Activated CD8-positive, alpha-beta T cell treated with anti-CD3 and anti-CD28 coated beads for 36 hours (primary cell): ENCODE results near the gene CDH13. TPM values are rescaled to one million over a fixed set of nuclear protein-coding genes. Genes with fewer than 3 reads are reported as not detected.

Experiments
- ATAC-seq: fragments of 200-7000 bp; cut with Tn5 transposase; one replicate; pipeline ENCODE4 v1.10.0; 2021; ENCODE audit warnings: mild to moderate bottlenecking, moderate library complexity
- CTCF ChIA-PET: fragments of 350-600 bp; sonication (Branson Sonifier 250); formaldehyde crosslinking; loops from one replicate; lab custom pipeline; 2021; ENCODE audit warnings: antibody characterized with exemption; lab: Charles Lee
- POLR2A ChIA-PET: fragments of 350-600 bp; sonication (Branson Sonifier 250); formaldehyde crosslinking; loops from one replicate; lab custom pipeline; 2021; ENCODE audit warnings: antibody characterized with exemption; lab: Charles Lee
- DNase-seq: peaks from one replicate; pipeline ENCODE4 v3.0.0-alpha.2; 2020
- H3K27ac Mint-ChIP-seq: one replicate; pipeline ENCODE4 v1.8.0; 2021; ENCODE audit warnings: mild to moderate bottlenecking, mixed read lengths
- H3K27me3 Mint-ChIP-seq: one replicate; pipeline ENCODE4 v1.8.0; 2021; ENCODE audit warnings: mixed read lengths
- H3K36me3 Mint-ChIP-seq: one replicate; pipeline ENCODE4 v1.8.0; 2021; ENCODE audit warnings: low read depth, mixed read lengths
- H3K4me1 Mint-ChIP-seq: one replicate; pipeline ENCODE4 v1.8.0; 2021; ENCODE audit warnings: low read depth, mixed read lengths
- H3K4me3 Mint-ChIP-seq: one replicate; pipeline ENCODE4 v1.8.0; 2021; ENCODE audit warnings: mild to moderate bottlenecking, moderate library complexity, mixed read lengths
- H3K9me3 Mint-ChIP-seq: one replicate; pipeline ENCODE4 v1.8.0; 2021; ENCODE audit warnings: mixed read lengths
- CTCF ChIP-seq: fragments of 200-600 bp; IDR thresholded peaks from one replicate; pipeline ENCODE4 v1.8.0; 2022; ENCODE audit warnings: antibody characterized with exemption, mild to moderate bottlenecking
- intact Hi-C: fragments of 100-400 bp; cut with micrococcal nuclease; formaldehyde crosslinking; loops from one replicate; pipeline ENCODE4 v1.10.0; 2022
- total RNA-seq, 2 experiments: library from RNA; stranded (reverse); gene quantifications; one replicate each; pipeline ENCODE4 v1.2.3, GENCODE V29; 2021

Gene CDH13
- total RNA-seq, 2 experiments from 2014 or later, result not detected

DNA sequence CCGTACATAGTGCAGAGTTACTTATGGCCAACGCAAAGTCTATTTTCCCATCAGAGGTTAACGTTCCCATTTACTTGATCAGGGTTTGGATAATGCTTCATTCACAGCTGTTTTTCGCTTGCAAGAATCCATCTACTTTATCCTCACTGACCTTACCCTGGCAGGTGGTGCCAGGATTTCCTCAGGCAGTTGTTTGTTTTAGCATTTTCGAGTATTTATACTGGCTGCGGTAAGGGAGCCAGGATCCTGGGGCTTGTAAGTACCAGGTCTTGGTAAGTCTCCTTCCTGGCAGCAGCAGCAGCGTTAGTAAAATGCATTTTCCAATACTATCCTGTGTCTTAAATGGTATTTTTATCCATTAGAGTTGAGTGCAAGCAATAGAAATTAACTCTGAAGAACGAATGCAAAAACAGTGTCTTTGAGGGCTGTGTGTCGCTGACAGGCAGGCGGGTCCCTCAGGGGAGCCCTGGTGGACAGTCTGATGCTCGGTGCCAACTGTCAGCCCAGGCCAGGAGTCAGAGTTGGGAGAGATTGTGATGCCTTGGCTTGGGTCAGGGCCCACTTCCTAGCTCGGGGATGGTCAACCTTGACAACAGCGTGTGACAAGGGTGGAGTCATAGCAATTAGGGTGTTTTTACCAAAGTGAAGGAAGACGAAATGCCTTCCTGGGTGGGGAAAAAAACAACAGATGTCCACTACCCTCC is 1088.6 kb downstream of the CDH13 start:
- no peak for ATAC-seq
- CTCF ChIA-PET, result no interaction called here
- Mint-ChIP-seq H3K4me3 (no peak overlapping the region), H3K9me3 (no peaks in the 10 kb centered on the region), H3K27ac (no peak overlapping the region), H3K36me3 (no peaks in the 10 kb centered on the region), H3K4me1 (no peaks in the 10 kb centered on the region), H3K27me3 (peaks cover 1% of the 10 kb centered on the region)
- intact Hi-C loops, result no loop called here
- POLR2A ChIA-PET, result no interaction called here
- no peak for TF ChIP-seq CTCF
- no peak for DNase-seq

GRCh38 chr16:83717308-83717707 is 1090.5 kb downstream of the CDH13 start:
- ChIA-PET POLR2A (no interaction called here), CTCF (no interaction called here)
- DNase-seq (no peak), ATAC-seq (no peak)
- intact Hi-C loops, result no loop called here
- Mint-ChIP-seq H3K27ac (no peak overlapping the region), H3K27me3 (no peaks in the 10 kb centered on the region), H3K36me3 (no peaks in the 10 kb centered on the region), H3K4me3 (no peak overlapping the region), H3K4me1 (no peaks in the 10 kb centered on the region), H3K9me3 (no peaks in the 10 kb centered on the region)
- no peak for TF ChIP-seq CTCF

- POLR2A ChIA-PET, result no interaction called here
- intact Hi-C loops, result no loop called here
- H3K27ac Mint-ChIP-seq, result no peak overlapping the region
- no peaks in the 10 kb centered on the region for H3K4me1 Mint-ChIP-seq
- ATAC-seq (no peak), DNase-seq (no peak)
- no peak overlapping the region for H3K4me3 Mint-ChIP-seq
- H3K27me3 Mint-ChIP-seq, result no peaks in the 10 kb centered on the region
- H3K36me3 Mint-ChIP-seq, result no peaks in the 10 kb centered on the region
- no peak for TF ChIP-seq CTCF
- H3K9me3 Mint-ChIP-seq, result no peaks in the 10 kb centered on the region
- CTCF ChIA-PET, result no interaction called here
These were observed 1091.0 kb downstream of the CDH13 start for GRCh38 chr16:83717814-83718213.

DNA sequence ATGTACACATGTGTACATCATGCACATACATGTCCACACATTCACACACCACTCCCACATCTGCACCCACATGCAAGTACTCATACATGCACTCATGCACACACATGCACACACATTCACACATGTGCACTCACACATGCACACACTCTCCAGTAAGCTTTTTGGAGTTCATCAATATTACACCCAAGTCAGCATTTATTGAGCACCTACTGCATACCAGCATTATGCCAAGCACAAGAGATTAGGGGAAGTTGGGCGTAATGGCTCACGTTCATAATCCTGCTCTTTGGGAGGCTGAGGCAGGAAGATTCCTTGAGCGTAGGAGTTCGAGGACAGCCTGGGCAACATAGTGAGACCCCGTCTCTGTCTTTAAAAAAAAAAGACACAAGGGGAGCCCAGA is 1093.4 kb downstream of the CDH13 start:
- ATAC-seq (no peak), DNase-seq (no peak)
- Mint-ChIP-seq H3K36me3 (no peaks in the 10 kb centered on the region), H3K27ac (no peak overlapping the region), H3K4me1 (no peaks in the 10 kb centered on the region), H3K9me3 (no peaks in the 10 kb centered on the region), H3K27me3 (no peaks in the 10 kb centered on the region), H3K4me3 (no peak overlapping the region)
- intact Hi-C loops, result no loop called here
- POLR2A ChIA-PET, result no interaction called here
- CTCF ChIA-PET, result no interaction called here
- no peak for TF ChIP-seq CTCF

GRCh38 chr16:83720981-83721380 is 1094.2 kb downstream of the CDH13 start:
- DNase-seq (no peak), ATAC-seq (no peak)
- Mint-ChIP-seq H3K36me3 (no peaks in the 10 kb centered on the region), H3K9me3 (no peaks in the 10 kb centered on the region), H3K27me3 (no peaks in the 10 kb centered on the region), H3K4me1 (no peaks in the 10 kb centered on the region), H3K27ac (no peak overlapping the region), H3K4me3 (no peak overlapping the region)
- intact Hi-C loops, result no loop called here
- no peak for TF ChIP-seq CTCF
- CTCF ChIA-PET, result no interaction called here
- POLR2A ChIA-PET, result no interaction called here
